GM06990 (cell line): ENCODE results near the gene CCDC170.

Experiments used
- DNase-seq: peaks from one replicate; pipeline ENCODE4 v3.0.0-alpha.2; 2011; ENCODE audit not compliant: insufficient read length; ENCODE audit errors: extremely low read depth
- H3K27me3 ChIP-seq: replicated peaks from 2 replicates; pipeline ENCODE4 v1.6.0; 2011; ENCODE audit warnings: low read length; ENCODE audit not compliant: control insufficient read depth, insufficient read depth
- H3K36me3 ChIP-seq: 2 replicates; pipeline ENCODE4 v1.5.1; 2011; ENCODE audit warnings: low read length; ENCODE audit not compliant: control insufficient read depth, insufficient read depth
- H3K4me3 ChIP-seq: replicated peaks from 2 replicates; pipeline ENCODE4 v1.5.1; 2011; ENCODE audit warnings: low read depth, mild to moderate bottlenecking, control low read depth, low read length
- CTCF ChIP-seq: IDR thresholded peaks from 2 replicates; pipeline ENCODE4 v1.5.1; 2011; ENCODE audit warnings: low read length, control low read depth, mild to moderate bottlenecking, inconsistent platforms; ENCODE audit not compliant: insufficient read depth, poor library complexity, severe bottlenecking

The CCDC170 gene

GRCh38 chr6:151475653-151476523 lies 17.9 kb upstream of the CCDC170 start:
- Histone ChIP-seq H3K36me3 (no peaks in the 10 kb centered on the region), H3K4me3 (no peak overlapping the region), H3K27me3 (no peaks in the 10 kb centered on the region)
- no peak for DNase-seq
- peak; percentile 75 for TF ChIP-seq CTCF

GRCh38 chr6:151477726-151478125 lies 16.1 kb upstream of the CCDC170 start:
- TF ChIP-seq CTCF: no peak
- H3K4me3 ChIP-seq: no peak overlapping the region
- no peaks in the 10 kb centered on the region for H3K36me3 ChIP-seq
- DNase-seq: no peak
- no peaks in the 10 kb centered on the region for H3K27me3 ChIP-seq

- H3K4me3 ChIP-seq: no peak overlapping the region
- no peak for TF ChIP-seq CTCF
- H3K36me3 ChIP-seq: no peaks in the 10 kb centered on the region
- H3K27me3 ChIP-seq: no peaks in the 10 kb centered on the region
- DNase-seq: no peak
Observed at GRCh38 chr6:151478670-151479069, 15.1 kb upstream of the CCDC170 start.

- no peak for TF ChIP-seq CTCF
- DNase-seq: no peak
Observed at GRCh38 chr6:151481786-151482185, 12.0 kb upstream of the CCDC170 start.

GRCh38 chr6:151482290-151482689 lies 11.5 kb upstream of the CCDC170 start:
- H3K27me3 ChIP-seq: no peaks in the 10 kb centered on the region
- H3K4me3 ChIP-seq: peak overlapping the region; percentile 33
- H3K36me3 ChIP-seq: no peaks in the 10 kb centered on the region
- no peak for DNase-seq
- TF ChIP-seq CTCF: no peak

More at GRCh38 chr6:151481786-151482185, 12.0 kb upstream of the CCDC170 start:
- Histone ChIP-seq H3K4me3 (no peak overlapping the region), H3K27me3 (no peaks in the 10 kb centered on the region), H3K36me3 (no peaks in the 10 kb centered on the region)
